Measurements from ENCODE around the gene GSS.

- TF ChIP-seq, protein P1, sequence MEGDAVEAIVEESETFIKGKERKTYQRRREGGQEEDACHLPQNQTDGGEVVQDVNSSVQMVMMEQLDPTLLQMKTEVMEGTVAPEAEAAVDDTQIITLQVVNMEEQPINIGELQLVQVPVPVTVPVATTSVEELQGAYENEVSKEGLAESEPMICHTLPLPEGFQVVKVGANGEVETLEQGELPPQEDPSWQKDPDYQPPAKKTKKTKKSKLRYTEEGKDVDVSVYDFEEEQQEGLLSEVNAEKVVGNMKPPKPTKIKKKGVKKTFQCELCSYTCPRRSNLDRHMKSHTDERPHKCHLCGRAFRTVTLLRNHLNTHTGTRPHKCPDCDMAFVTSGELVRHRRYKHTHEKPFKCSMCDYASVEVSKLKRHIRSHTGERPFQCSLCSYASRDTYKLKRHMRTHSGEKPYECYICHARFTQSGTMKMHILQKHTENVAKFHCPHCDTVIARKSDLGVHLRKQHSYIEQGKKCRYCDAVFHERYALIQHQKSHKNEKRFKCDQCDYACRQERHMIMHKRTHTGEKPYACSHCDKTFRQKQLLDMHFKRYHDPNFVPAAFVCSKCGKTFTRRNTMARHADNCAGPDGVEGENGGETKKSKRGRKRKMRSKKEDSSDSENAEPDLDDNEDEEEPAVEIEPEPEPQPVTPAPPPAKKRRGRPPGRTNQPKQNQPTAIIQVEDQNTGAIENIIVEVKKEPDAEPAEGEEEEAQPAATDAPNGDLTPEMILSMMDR (conservative IDR thresholded peaks at IDR 0.05) = no peak
- TF ChIP-seq EZH2 (IDR thresholded peaks at IDR 0.05; ENCODE audit: low read depth) = no peak
Observed at GRCh38 chr20:34995192-34995591, 39.6 kb upstream of the GSS start.
